Measurements from ENCODE around the gene CHCHD2.
A peak's percentile ranks its signal among the peaks of the same experiment; 100 is the strongest.
"Not testable (repeated sequence)": the region's sequence is repeated elsewhere in the genome, so short reads cannot be mapped to it uniquely, and the experiment has no call there.

The CHCHD2 gene

DNA sequence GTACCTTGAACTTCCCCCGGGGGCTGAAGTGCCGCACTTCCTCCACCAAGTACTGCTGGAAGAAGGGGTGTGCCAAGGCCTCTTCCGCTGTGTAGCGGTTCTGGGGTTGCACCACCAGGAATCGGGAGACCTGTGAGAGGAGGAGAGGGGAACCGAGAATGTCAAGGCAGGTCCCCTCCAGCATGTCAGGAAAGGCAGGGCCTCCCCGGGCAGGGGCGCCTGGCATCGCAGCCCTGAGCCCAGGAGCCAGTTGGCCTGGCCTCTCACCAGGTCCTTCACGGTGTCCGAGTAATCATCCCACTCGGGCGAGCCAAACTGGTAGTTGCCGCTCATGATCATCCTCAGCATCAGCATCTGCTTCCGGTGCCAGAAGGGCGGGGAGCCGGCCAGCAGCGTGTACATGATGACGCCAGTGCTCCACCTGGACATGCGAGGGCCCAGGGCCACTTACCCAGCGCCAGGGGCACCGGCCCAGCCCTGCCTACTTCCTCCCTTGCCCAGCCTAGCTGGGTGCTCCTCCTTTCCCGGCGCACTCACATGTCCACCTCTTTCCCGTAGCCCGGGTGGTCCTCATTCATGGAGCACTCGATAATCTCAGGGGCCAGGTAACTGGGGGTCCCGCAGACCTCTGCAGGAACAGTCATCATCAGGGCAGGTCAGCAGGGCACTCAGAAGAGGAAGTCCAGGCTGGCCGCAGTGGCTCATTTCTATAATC, 24.5 kb downstream of the CHCHD2 start:
- no peak for DNase-seq

DNA sequence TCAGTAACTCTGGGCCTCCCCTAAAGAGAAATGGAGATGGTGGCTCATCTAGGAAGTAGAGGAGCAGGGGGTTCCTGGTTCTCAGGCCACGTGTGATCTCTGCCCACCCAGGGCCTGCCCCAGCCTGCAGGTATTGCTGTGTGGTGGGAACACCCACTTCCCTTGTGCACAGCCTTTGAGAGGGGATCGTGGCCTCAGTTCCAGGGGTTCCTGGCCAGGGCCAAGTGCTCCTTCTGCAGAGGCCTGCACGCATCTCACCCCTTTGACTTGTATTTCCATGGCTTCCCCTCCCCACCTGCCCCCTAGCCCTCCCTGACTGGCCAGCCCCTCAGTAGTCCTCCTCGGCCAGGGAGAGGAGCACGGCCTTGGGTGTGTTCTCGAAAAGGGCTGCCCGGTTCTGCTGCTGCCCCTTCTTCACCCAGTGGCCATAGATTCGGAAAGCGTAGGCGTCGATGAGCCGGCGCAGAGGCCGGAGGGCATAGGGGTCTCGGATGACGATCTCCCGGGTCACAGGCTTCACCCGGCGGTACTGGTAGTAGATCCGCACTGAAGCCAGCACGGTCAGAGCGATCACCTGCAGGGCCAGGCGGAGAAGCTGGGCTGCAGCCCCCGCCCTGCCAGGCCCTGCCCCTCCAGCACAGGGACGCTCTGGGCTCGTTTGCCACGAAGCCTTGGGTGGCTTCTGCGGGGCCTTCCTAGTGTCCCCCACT, 25.4 kb downstream of the CHCHD2 start:
- DNase-seq: not testable (repeated sequence)

DNA sequence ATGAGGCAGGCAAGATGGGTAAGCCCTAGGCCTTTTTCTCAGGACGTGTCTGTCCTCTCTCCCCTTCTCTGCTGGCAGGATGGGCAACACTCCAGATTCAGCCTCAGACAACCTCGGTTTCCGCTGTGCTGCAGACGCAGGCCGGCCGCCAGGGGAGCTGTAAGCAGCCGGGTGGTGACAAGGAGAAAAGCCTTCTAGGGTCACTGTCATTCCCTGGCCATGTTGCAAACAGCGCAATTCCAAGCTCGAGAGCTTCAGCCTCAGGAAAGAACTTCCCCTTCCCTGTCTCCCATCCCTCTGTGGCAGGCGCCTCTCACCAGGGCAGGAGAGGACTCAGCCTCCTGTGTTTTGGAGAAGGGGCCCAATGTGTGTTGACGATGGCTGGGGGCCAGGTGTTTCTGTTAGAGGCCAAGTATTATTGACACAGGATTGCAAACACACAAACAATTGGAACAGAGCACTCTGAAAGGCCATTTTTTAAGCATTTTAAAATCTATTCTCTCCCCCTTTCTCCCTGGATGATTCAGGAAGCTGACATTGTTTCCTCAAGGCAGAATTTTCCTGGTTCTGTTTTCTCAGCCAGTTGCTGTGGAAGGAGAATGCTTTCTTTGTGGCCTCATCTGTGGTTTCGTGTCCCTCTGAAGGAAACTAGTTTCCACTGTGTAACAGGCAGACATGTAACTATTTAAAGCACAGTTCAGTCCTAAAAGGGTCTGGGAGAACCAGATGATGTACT, 26.7 kb downstream of the CHCHD2 start:
- DNase-seq: no peak

DNA sequence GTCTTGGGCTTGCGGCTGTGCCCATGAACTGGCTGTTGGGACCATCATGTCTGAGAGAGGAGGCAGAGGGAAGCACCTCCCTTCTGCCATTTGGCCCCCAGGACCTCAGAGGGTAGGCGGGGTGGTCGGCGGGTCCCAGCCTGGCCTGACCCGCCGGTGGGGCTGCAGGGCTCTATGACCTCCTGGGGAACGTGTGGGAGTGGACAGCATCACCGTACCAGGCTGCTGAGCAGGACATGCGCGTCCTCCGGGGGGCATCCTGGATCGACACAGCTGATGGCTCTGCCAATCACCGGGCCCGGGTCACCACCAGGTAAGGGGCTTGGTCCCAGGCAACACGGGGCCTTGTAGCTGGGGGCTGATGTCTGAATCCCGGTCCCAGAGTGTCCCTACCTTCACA, 28.1 kb downstream of the CHCHD2 start:
- no peak for DNase-seq

DNA sequence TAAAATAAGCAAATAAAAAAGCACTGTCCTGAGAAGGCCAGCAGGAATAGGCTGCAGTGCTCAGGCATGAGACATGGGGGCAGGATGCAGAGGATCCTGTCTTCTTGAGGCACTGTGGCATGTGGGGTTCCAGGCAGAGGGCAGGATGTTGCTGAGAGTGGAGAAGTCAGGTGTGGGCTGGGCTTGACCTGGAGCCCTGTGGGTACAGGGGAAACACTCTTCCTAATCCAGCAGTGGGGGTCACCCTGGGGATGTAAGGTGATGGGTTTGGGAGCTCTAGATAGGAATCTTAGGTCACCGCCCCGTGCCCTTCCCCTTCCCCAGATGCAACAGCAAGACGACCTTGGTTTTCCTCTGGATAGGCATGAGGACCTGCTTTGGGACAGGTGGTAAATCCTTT, 28.6 kb downstream of the CHCHD2 start:
- DNase-seq: no peak

DNA sequence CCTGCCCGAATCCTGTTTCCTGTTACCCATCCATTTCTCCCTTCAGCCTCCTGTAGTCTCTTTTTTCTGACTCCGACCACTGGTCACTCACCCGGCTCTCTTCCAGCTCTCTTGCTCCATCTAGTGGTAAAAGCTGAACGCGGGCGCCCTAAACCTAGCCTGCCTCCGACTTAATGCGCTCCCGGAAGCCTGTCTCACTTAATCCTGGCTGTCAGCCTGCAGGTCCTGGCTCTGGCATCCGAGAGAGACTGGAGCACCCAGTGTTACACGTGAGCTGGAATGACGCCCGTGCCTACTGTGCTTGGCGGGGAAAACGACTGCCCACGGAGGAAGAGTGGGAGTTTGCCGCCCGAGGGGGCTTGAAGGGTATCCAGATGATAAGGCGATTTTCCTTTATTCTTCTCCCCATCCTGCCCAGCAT, 31.9 kb downstream of the CHCHD2 start:
- peak; percentile 75 for DNase-seq

DNA sequence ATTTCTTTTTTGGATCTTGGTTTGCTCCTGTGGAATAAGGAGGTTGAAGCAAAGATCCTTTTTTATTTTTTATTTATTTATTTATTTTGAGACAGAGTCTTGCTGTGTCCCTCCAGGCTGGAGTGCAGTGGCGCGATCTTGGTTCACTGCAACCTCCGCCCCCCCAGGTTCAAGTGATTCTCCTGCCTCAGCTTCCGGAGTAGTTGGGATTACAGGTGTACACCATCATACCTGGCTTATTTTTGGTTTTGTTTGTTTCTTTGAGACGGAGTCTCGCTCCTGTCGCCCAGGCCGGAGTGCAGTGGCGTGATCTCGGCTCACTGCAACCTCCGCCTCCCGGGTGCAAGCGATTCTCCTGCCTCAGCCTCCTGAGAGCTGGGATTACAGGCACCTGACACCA, 39.9 kb downstream of the CHCHD2 start:
- not testable (repeated sequence) for DNase-seq

DNA sequence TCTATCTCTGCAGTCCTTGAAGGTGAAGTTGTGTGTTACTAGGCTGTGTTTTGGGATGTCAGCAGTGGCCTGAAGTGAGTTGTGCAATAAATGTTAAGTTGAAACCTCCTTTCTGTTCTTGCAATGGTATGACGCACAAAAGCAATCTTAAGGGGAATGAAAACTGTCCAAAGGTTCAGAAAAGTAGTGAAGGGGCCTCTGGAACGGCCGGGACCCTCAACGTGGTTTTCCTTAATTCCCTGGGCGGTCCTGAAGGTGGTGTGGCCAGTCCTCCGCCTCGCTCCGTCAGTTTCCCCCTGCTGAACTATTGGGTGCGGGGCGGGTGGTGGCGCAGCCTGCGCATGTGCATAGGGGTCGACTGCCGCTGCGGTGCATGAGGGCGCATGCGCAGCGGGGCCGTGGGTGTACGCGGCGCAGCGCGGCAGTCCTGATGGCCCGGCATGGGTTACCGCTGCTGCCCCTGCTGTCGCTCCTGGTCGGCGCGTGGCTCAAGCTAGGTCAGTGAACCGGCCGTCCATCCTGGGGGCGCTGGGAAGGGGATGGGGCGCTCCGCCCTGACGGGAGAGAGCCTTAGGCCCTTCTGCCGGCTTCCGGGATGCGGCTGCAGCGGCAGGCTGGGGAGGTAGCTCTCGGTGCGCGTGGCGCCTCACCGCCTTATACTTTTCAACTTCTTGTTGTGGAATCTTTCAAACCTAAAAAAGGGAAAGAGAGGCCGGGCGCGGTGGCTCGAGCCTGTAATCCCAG, 42.2 kb downstream of the CHCHD2 start, which contains the start of gene SUMF2:
Gene SUMF2 (plus strand): TSS at position 405 of the 744 bp plus-strand sequence. CDS start 26 bp downstream, at position 431.
- peak; percentile 92 for DNase-seq

DNA sequence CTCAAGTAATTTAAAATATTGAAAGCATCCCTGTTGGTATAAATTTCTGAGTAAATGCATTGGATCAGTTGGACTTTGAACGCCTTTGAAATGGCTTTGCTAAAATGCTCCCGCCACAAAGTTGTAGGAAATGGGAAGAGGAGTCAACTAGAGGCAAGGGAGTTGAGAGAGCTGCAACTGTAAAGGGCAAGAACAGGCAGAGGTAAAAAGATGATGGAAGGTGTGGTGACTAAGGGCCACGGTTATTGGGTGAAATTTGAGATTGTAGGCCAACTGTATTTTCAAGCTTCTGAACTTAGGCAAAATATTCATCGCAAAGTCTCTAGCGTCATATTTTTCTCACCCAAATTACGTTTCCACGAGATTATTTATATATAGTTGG, 42.8 kb downstream of the CHCHD2 start:
- no peak for DNase-seq

DNA sequence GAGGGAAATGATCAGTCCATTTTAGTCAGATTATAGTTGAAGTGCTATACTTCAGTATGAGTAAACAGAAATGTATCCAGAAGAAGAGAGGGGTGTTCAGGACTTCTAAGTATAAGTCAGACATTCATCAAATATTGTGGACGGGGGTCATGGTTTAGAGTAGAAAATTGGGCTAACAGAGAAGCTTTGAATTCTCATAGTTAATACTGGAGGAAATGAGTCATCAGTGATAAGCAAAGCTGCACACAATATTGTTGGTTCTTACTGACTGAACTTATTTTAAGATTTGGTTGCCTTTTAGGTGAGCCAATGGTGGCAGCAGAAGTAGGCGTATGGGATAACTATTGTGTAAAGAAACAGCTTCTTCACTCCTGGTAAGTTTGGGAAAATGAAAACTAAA, 43.9 kb downstream of the CHCHD2 start:
- DNase-seq: peak; percentile 46

DNA sequence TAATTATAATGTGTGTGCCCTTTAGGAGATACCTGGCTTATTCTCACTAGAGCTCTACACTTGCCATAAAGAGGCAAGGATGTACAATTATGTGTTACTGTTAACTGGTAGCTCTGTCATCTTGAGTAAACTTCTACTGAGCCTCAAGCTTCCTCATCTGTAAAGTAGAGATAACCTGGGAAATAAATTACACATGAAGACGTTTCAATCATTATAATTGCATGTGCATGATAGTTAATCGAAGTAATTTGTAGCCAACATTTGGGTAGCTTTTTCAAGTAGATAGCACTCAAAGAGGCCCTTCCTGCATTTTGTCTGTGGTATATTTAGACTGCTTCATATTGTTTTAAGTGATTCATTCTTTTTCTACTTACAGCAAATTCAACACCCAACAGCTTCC, 52.3 kb downstream of the CHCHD2 start:
- DNase-seq: no peak

DNA sequence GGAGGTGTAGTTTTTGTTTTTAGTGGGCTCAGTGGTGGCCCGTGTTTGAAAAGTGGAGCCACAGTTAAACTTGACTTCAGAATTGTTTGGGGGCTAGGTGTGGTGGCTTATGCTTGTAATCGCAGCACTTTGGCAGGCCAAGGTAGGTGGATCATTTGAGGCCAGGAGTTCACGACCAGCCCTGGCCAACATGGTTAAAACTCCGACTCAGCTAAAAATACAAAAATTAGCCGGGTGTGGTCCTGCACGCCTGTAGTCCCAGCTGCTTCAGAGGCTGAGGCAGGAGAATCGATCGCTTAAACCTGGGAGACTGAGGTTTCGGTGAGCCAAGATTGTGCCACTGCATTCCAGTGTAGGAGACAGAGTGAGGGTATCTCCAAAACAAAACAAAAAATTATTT, 52.9 kb downstream of the CHCHD2 start:
- no peak for DNase-seq

Data from activated CD4-positive, alpha-beta T cell treated with anti-CD3 and anti-CD28 coated beads, Interleukin-2, amount 50 U/mL, for 16 hours (primary cell).